ENCODE data around the gene CCL14. TPM values are rescaled to one million over a fixed set of nuclear protein-coding genes. Genes with fewer than 3 reads are reported as not detected.

The CCL14 gene
- total RNA-seq, 1 donor from 2014 or later, result 168 TPM

DNA sequence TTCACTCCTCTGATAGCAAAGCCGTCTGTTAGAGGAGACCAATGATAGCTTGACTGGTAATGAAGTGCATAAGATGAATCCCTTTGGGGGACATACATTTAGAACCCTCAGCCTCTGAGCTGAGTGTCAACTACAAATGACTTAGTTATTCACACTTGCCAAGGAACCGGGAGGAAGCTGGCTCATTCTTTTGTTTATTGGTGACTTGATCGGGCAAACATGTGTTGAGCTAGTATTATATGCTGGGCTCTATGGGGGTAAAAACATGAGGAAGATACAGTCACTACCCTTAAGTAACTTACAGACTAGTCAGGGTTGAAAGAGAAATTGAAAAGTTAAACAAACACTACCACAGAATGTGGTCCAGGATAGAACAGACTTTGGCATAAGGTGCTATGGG lies 8.2 kb downstream of the CCL14 start:
- no peaks in the 10 kb centered on the region for H3K9me3 ChIP-seq
- H3K36me3 ChIP-seq, result no peaks in the 10 kb centered on the region
- TF ChIP-seq, protein P1, sequence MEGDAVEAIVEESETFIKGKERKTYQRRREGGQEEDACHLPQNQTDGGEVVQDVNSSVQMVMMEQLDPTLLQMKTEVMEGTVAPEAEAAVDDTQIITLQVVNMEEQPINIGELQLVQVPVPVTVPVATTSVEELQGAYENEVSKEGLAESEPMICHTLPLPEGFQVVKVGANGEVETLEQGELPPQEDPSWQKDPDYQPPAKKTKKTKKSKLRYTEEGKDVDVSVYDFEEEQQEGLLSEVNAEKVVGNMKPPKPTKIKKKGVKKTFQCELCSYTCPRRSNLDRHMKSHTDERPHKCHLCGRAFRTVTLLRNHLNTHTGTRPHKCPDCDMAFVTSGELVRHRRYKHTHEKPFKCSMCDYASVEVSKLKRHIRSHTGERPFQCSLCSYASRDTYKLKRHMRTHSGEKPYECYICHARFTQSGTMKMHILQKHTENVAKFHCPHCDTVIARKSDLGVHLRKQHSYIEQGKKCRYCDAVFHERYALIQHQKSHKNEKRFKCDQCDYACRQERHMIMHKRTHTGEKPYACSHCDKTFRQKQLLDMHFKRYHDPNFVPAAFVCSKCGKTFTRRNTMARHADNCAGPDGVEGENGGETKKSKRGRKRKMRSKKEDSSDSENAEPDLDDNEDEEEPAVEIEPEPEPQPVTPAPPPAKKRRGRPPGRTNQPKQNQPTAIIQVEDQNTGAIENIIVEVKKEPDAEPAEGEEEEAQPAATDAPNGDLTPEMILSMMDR (IDR thresholded peaks at IDR 0.05), result no peak
- H3K27ac ChIP-seq, result no peak overlapping the region
- no peaks in the 10 kb centered on the region for H3K4me1 ChIP-seq
- no peaks in the 10 kb centered on the region for H3K27me3 ChIP-seq
- intact Hi-C loops (cut with DNase I), result loop anchor here (10.0 kb wide), 1 partner anchor 166 kb away; no protein-coding TSS in a partner anchor
- no peak overlapping the region for H3K4me3 ChIP-seq
- DNase-seq (ENCODE audit: low spot score in 2 of 2), result no peak

DNA sequence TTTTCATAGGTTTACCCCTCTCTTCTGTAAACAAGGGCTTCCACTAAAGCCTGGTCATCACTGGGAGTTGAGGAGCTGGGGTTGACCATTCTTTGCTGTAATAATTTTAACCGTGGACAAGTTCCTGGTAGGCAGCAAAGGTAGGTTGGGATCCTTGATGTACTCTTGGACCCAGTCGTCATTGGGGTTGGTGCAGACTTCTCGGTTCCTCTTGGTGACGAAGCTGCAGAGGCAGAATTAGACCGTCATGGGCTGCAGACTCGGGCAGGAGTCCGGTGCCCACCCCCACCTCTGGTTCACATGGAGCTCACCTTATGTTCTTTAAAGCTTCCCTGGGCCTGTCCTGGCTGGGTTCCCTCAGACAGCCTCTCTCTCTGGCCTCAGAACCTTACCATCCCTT lies 9.0 kb downstream of the CCL14 start:
- intact Hi-C loops (cut with DNase I), result loop anchor here (10.0 kb wide), 1 partner anchor 167 kb away; no protein-coding TSS in a partner anchor
- H3K9me3 ChIP-seq, result no peaks in the 10 kb centered on the region
- no peak overlapping the region for H3K27ac ChIP-seq
- H3K36me3 ChIP-seq, result no peaks in the 10 kb centered on the region
- H3K4me3 ChIP-seq, result no peak overlapping the region
- H3K4me1 ChIP-seq, result no peaks in the 10 kb centered on the region
- TF ChIP-seq, protein P1 (IDR thresholded peaks at IDR 0.05), result no peak
- no peaks in the 10 kb centered on the region for H3K27me3 ChIP-seq
- DNase-seq (ENCODE audit: low spot score in 2 of 2), result no peak

DNA sequence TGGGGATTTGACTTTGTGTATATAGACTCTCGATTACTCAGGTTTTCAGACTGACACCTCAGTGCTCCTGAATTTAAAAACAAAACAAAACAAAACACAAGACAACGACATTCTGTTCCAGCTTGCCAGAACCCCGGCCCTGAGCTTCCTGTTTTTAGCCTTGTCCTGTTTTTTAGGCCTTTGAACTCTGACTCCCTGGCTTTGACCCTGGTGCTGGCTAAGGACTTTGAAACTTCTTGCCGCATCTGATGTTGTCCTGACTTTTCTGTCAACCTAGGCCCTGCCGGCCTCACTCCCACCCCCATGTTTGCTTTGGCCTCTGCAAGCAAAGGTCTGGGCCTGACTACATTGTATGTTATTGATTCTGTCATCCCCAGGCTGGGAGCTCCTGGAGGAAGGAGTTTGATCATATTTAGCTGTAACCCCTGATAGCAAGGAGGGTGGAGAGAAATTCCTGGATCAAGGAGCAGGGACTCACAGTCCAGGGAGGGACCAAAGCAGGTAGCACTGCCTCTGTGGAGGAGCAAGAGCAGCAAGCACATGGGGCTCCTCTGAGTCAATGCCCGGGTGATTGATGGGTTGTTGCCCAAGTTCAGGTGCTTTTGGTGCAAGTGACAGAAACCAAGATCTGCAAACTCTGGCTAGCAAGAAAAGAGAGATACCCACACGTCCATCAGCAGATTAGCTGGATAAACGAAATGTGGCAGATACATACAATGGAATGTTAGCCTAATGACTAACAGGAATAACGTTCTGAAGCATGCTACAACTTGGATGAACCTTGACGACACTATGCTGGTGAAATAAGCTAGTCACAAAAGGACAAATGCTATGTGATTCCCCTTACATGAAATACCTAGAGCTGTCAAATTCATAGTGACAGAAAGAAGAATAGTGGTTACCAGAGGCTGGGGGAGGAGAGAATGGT lies 12.9 kb downstream of the CCL14 start:
- TF ChIP-seq, protein P1 (IDR thresholded peaks at IDR 0.05), result no peak
- intact Hi-C loops (cut with DNase I), result loop anchor here (10.0 kb wide), 1 partner anchor 171 kb away; no protein-coding TSS in a partner anchor
- Histone ChIP-seq H3K4me1 (no peaks in the 10 kb centered on the region), H3K27ac (no peak overlapping the region), H3K4me3 (no peak overlapping the region), H3K9me3 (no peaks in the 10 kb centered on the region), H3K27me3 (no peaks in the 10 kb centered on the region), H3K36me3 (no peaks in the 10 kb centered on the region)
- no peak for DNase-seq (ENCODE audit: low spot score in 2 of 2)

DNA sequence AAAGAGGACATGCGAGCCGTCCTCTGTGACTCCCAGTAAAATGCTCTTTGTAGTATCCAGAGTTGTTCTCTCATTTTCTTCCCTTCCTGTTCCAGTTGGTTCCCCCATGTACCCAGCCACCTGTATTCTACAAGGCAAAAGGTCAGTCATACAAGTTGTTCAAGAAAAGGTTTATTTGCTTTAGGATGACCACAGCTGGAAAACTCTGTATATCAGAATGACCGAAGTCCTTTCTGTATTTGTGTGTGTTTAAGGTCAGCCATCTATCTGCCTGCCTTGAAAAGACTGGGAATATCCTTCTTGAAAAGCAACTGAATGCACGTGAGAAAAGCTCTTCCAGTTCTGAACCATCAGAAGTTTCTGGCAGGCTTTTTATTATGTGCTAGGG lies 13.6 kb downstream of the CCL14 start:
- no peaks in the 10 kb centered on the region for H3K9me3 ChIP-seq
- H3K4me3 ChIP-seq, result no peak overlapping the region
- TF ChIP-seq, protein P1 (IDR thresholded peaks at IDR 0.05), result no peak
- no peak for DNase-seq (ENCODE audit: low spot score in 2 of 2)
- no peaks in the 10 kb centered on the region for H3K36me3 ChIP-seq
- H3K4me1 ChIP-seq, result no peaks in the 10 kb centered on the region
- intact Hi-C loops (cut with DNase I), result loop anchor here (10.0 kb wide), 1 partner anchor 172 kb away; no protein-coding TSS in a partner anchor
- no peak overlapping the region for H3K27ac ChIP-seq
- H3K27me3 ChIP-seq, result no peaks in the 10 kb centered on the region

DNA sequence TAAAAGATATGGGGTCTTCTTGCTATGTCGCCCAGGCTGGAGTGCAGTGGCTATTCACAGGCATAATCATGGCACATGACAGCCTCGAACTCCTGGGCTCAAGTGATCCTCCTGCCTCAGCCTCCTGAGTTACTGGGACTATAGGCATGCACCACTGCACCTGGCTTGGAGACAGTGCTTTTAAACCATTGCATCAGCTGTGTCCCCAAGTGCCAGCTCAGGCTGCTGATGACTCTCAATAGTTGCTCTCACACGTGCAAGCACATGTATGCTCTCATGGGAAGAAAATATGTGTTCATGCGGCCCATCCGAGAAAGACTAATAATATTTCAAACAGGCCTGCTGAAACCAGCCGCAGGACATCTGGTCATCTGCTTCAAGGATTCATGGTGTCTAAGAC lies 14.0 kb downstream of the CCL14 start:
- H3K4me1 ChIP-seq, result no peaks in the 10 kb centered on the region
- no peak overlapping the region for H3K27ac ChIP-seq
- no peak overlapping the region for H3K4me3 ChIP-seq
- TF ChIP-seq, protein P1 (IDR thresholded peaks at IDR 0.05), result no peak
- no peaks in the 10 kb centered on the region for H3K36me3 ChIP-seq
- no peaks in the 10 kb centered on the region for H3K9me3 ChIP-seq
- intact Hi-C loops (cut with DNase I), result loop anchor here (10.0 kb wide), 1 partner anchor 172 kb away; no protein-coding TSS in a partner anchor
- no peaks in the 10 kb centered on the region for H3K27me3 ChIP-seq
- DNase-seq (ENCODE audit: low spot score in 2 of 2), result no peak
